GM12801 (cell line): ENCODE data around the gene CTTNBP2NL.
A peak's percentile ranks its signal among the peaks of the same experiment; 100 is the strongest.

ENCODE experiments used
- CTCF ChIP-seq: IDR thresholded peaks from one replicate; pipeline ENCODE4 v1.5.1; 2011; ENCODE audit warnings: control low read depth; ENCODE audit not compliant: insufficient read length; ENCODE audit errors: extremely low read depth

The CTTNBP2NL gene

GRCh38 chr1:112359961-112360767 is 35.9 kb upstream of the CTTNBP2NL start:
- TF ChIP-seq CTCF = no peak

- TF ChIP-seq CTCF = no peak
These were observed 32.4 kb upstream of the CTTNBP2NL start for GRCh38 chr1:112363636-112364035.

DNA sequence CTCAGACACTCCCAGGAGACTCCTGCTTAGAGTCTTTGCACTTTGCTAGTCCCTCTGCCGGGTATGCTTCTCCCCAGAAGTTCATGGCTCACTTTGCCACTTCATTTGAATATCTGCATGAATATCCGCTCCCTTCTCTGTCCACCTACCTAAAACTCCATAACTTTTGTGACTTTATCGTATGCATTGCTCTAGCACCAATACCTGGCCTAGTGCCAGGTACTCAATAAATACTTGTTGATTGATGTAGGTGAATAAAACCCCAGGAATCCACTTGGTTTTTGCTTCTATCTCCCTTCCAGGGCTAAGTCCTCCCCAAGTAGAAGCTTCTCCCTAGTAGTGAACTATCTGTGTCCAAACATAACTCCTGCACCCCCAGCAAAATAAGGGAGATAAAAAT is 27.8 kb upstream of the CTTNBP2NL start:
- TF ChIP-seq CTCF = no peak

- peak; percentile 18 for TF ChIP-seq CTCF
These were observed 26.4 kb upstream of the CTTNBP2NL start for GRCh38 chr1:112369392-112370285.

GRCh38 chr1:112370996-112371395 is 25.0 kb upstream of the CTTNBP2NL start:
- TF ChIP-seq CTCF = no peak

GRCh38 chr1:112371775-112372174 is 24.2 kb upstream of the CTTNBP2NL start:
- no peak for TF ChIP-seq CTCF

- TF ChIP-seq CTCF = no peak
These were observed 22.2 kb upstream of the CTTNBP2NL start for GRCh38 chr1:112373806-112374205.
